ENCODE data around the gene WDR1. TPM values are rescaled to one million over a fixed set of nuclear protein-coding genes. Genes with fewer than 3 reads are reported as not detected.

The WDR1 gene
- total and polyA plus RNA-seq, 2 donors from 2014 or later: 176 to 313 TPM

GRCh38 chr4:10109995-10110670 lies 6.5 kb downstream of the WDR1 start:
- Histone ChIP-seq H3K4me3 (ENCODE audit: low read length in 3 of 3) (no peak overlapping the region), H3K4me1 (ENCODE audit: control insufficient read depth in 2 of 3, insufficient read depth in 2 of 3, low read depth in 1 of 3, low read length in 3 of 3) (peaks cover 0 to 76% (median 16%) of the 10 kb centered on the region in 3 donors)
- FAIRE-seq: no peak

DNA sequence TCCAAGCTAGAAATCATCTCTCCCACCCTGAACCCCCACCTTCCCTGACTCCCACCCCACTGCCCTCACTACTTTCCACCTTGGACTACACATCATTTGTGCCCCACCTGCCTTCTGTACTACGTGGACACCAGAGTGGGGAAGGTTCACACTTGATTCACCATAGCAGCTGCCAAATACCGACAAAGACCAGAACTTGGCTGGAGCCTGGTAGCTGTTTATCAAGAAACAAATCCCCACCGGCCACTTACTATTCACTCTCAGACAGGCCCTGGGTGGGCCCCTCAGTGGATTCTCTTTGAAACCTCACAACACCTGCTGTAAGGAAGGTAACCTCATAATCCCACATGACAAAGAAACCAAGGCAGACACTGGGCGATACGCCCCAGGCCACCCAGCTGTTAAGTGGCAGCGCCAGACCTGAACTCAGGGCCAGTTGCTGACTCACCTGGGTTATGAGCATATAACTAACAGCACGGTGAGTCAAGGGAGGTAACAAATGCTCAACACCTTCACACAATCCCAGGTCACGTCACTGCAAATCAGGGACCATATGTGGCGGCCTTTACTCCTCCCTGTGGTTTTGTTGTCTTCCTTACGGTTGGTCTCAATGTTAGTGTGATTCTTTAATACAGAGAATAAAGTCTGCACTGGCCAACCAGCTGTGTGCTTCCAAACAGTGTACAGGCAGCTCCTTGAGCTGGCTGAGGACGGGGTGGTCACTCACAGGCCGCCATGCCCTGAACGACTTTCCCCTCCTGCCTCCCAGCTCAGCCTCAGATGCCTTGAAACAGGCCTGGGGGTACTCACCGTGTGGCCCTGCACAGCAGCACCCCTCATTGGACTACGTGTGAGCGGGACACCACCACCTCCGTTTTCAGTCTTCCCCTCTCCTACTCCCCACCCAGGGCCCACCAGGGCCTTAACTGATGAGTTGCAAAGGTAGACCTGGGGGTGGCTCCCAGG lies 7.5 kb downstream of the WDR1 start:
- FAIRE-seq (no peak), DNase-seq (peak in 1 of 5 donors; percentile 55)
- Histone ChIP-seq H3K9ac (ENCODE audit: low read length in 3 of 3) (no peak overlapping the region), H3K4me3 (ENCODE audit: low read length in 3 of 3) (no peak overlapping the region), H3K27ac (ENCODE audit: low read depth in 2 of 2, low read length in 2 of 2) (peak overlapping the region in 1 of 2 donors; percentile 61), H3K9me3 (ENCODE audit: control insufficient read depth in 2 of 3, insufficient read depth in 1 of 3, low read length in 3 of 3) (no peaks in the 10 kb centered on the region), H3K27me3 (ENCODE audit: control insufficient read depth, insufficient read depth, low read length) (no peaks in the 10 kb centered on the region), H3K36me3 (ENCODE audit: control insufficient read depth in 2 of 3, insufficient read depth in 3 of 3, low read length in 3 of 3) (peaks cover 0 to 44% (median 37%) of the 10 kb centered on the region in 3 donors), H3K4me1 (ENCODE audit: control insufficient read depth in 2 of 3, insufficient read depth in 2 of 3, low read depth in 1 of 3, low read length in 3 of 3) (peaks cover 0 to 72% (median 11%) of the 10 kb centered on the region in 3 donors)
- intact Hi-C loops (cut with DNase I): no loop called here
- no peak for TF ChIP-seq CTCF (IDR thresholded peaks at IDR 0.05; ENCODE audit: borderline replicate concordance, extremely low read depth, insufficient read depth)

More at GRCh38 chr4:10109995-10110670, 6.5 kb downstream of the WDR1 start:
- no peak overlapping the region for H3K27ac ChIP-seq (ENCODE audit: low read depth in 2 of 2, low read length in 2 of 2)
- no peak for TF ChIP-seq CTCF (IDR thresholded peaks at IDR 0.05; ENCODE audit: borderline replicate concordance, extremely low read depth, insufficient read depth)
- intact Hi-C loops (cut with DNase I): no loop called here
- DNase-seq: peak in 1 of 5 donors; percentile 53
- H3K36me3 ChIP-seq (ENCODE audit: control insufficient read depth in 2 of 3, insufficient read depth in 3 of 3, low read length in 3 of 3): peaks cover 0 to 54% (median 39%) of the 10 kb centered on the region in 3 donors
- H3K9ac ChIP-seq (ENCODE audit: low read length in 3 of 3): no peak overlapping the region
- H3K9me3 ChIP-seq (ENCODE audit: control insufficient read depth in 2 of 3, insufficient read depth in 1 of 3, low read length in 3 of 3): no peaks in the 10 kb centered on the region
- H3K27me3 ChIP-seq (ENCODE audit: control insufficient read depth, insufficient read depth, low read length): no peaks in the 10 kb centered on the region

DNA sequence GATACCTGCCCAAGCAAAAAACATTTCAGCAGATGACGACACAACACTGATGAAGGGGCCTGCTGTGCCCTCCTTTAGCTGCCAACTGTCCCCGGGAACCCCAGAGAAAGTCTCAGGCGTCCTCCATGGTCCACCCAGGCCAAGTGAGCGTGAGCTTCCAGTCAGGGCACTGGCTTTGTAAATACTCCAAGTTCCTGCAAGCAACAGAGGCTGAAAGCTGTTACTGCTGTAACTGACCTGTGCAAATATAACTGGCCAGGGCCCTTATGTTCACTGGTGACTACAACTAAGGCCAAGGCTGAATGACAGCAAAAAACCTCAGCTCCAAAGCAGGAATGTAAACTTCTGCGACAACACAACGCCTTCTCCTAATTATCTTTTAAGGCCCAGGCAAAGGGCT lies 8.2 kb downstream of the WDR1 start:
- intact Hi-C loops (cut with DNase I): no loop called here
- Histone ChIP-seq H3K27me3 (ENCODE audit: control insufficient read depth, insufficient read depth, low read length) (no peaks in the 10 kb centered on the region), H3K4me3 (ENCODE audit: low read length in 3 of 3) (no peak overlapping the region), H3K27ac (ENCODE audit: low read depth in 2 of 2, low read length in 2 of 2) (peak overlapping the region in 1 of 2 donors; percentile 61), H3K36me3 (ENCODE audit: control insufficient read depth in 2 of 3, insufficient read depth in 3 of 3, low read length in 3 of 3) (peaks cover 0 to 37% (median 30%) of the 10 kb centered on the region in 3 donors), H3K9me3 (ENCODE audit: control insufficient read depth in 2 of 3, insufficient read depth in 1 of 3, low read length in 3 of 3) (no peaks in the 10 kb centered on the region), H3K9ac (ENCODE audit: low read length in 3 of 3) (no peak overlapping the region), H3K4me1 (ENCODE audit: control insufficient read depth in 2 of 3, insufficient read depth in 2 of 3, low read depth in 1 of 3, low read length in 3 of 3) (peaks cover 0 to 68% (median 14%) of the 10 kb centered on the region in 3 donors)
- no peak for TF ChIP-seq CTCF (IDR thresholded peaks at IDR 0.05; ENCODE audit: borderline replicate concordance, extremely low read depth, insufficient read depth)
- FAIRE-seq: no peak
- peak in 1 of 5 donors; percentile 23 for DNase-seq

Data from kidney (tissue), 14 donors.